LoVo (cell line): ENCODE data around the gene GRB14.
A peak's percentile ranks its signal among the peaks of the same experiment; 100 is the strongest.
"Not testable (repeated sequence)": the region's sequence is repeated elsewhere in the genome, so short reads cannot be mapped to it uniquely, and the experiment has no call there.

Experiments used
- DNase-seq: peaks from one replicate; pipeline ENCODE4 v3.0.0-alpha.2; 2016; ENCODE audit warnings: low spot score

GRB14 gene

GRCh38 chr2:164495491-164496223, 125.6 kb downstream of the GRB14 start:
- DNase-seq: no peak

GRCh38 chr2:164485541-164485940, 135.7 kb downstream of the GRB14 start:
- no peak for DNase-seq

GRCh38 chr2:164479460-164479859, 141.8 kb downstream of the GRB14 start:
- peak; percentile 12 for DNase-seq

- DNase-seq: no peak
These were observed 143.1 kb downstream of the GRB14 start for GRCh38 chr2:164478205-164478604.

GRCh38 chr2:164474873-164475272, 146.4 kb downstream of the GRB14 start:
- DNase-seq: no peak

GRCh38 chr2:164473021-164473420, 148.3 kb downstream of the GRB14 start:
- DNase-seq: no peak

GRCh38 chr2:164465047-164465446, 156.2 kb downstream of the GRB14 start:
- not testable (repeated sequence) for DNase-seq

GRCh38 chr2:164464376-164464775, 156.9 kb downstream of the GRB14 start:
- DNase-seq: no peak

- DNase-seq: no peak
These were observed 162.5 kb downstream of the GRB14 start for GRCh38 chr2:164458792-164459191.

- DNase-seq: no peak
These were observed 164.0 kb downstream of the GRB14 start for GRCh38 chr2:164457271-164457670.

- DNase-seq: peak; percentile 10
These were observed 164.7 kb downstream of the GRB14 start for GRCh38 chr2:164456619-164457018.

- DNase-seq: no peak
These were observed 167.5 kb downstream of the GRB14 start for GRCh38 chr2:164453656-164454305.

GRCh38 chr2:164450278-164450677, 171.0 kb downstream of the GRB14 start:
- no peak for DNase-seq

GRCh38 chr2:164449706-164450105, 171.6 kb downstream of the GRB14 start:
- no peak for DNase-seq

GRCh38 chr2:164447660-164448059, 173.6 kb downstream of the GRB14 start:
- DNase-seq: no peak
